ENCODE results near the gene CFB.
"Not testable (repeated sequence)": the region's sequence is repeated elsewhere in the genome, so short reads cannot be mapped to it uniquely, and the experiment has no call there.

GRCh38 chr6:31976065-31976464, 30.2 kb downstream of the CFB start:
- not testable (repeated sequence) for TF ChIP-seq CTCF, POLR2AphosphoS5 (IDR thresholded peaks at IDR 0.05)
